Measurements from ENCODE around the gene NARS2.

The NARS2 gene

GRCh38 chr11:78398715-78399114 lies 175.9 kb downstream of the NARS2 start:
- no peaks in the 10 kb centered on the region for H3K79me2 ChIP-seq (ENCODE audit: control insufficient read depth, low read length)
- no peak overlapping the region for H3K4me2 ChIP-seq (ENCODE audit: low read length)
- no peaks in the 10 kb centered on the region for H4K20me1 ChIP-seq (ENCODE audit: control insufficient read depth, insufficient read depth, low read depth, low read length)
- H3K27me3 ChIP-seq (ENCODE audit: control insufficient read depth, low read length): no peaks in the 10 kb centered on the region; the same call in 1 of the 2 replicates
- H3K36me3 ChIP-seq (ENCODE audit: control insufficient read depth, low read length): no peaks in the 10 kb centered on the region
- no peaks in the 10 kb centered on the region for H3F3A ChIP-seq (ENCODE audit: control insufficient read depth, insufficient read depth)
- no peaks in the 10 kb centered on the region for H3K9me2 ChIP-seq (replicated peaks; ENCODE audit: control insufficient read depth, low read length)
- no peak overlapping the region for H3K27ac ChIP-seq (ENCODE audit: low read depth, low read length)
- no peaks in the 10 kb centered on the region for H3K4me1 ChIP-seq (ENCODE audit: control insufficient read depth, low read length)
- no peaks in the 10 kb centered on the region for H3K9me3 ChIP-seq (ENCODE audit: control insufficient read depth, insufficient read depth, low read length)
- H3K4me3 ChIP-seq (ENCODE audit: low read length): no peak overlapping the region
- TF ChIP-seq CTCF (IDR thresholded peaks at IDR 0.05; ENCODE audit: low read depth, low read length, poor library complexity, severe bottlenecking) (no peak), EZH2phosphoT487 (IDR thresholded peaks at IDR 0.05; ENCODE audit: borderline replicate concordance, low read length) (no peak)

DNA sequence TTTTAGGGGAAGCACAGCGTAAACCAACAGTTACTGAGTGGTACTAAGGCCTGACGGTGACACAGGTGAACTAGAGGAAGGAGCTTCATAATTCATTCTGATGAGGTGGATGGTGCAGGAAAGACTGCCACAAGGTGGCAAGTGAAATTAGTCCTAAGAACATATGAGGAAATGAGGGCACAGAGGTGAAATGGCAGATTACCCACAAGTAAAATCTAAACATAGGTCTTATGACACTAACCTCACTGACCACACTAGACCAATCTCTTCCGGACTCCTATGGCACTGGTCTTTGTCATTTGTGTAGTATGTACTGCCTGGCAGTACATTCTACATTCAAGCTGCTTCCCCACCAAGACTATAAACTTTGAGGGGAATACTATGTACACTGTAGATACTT lies 177.3 kb downstream of the NARS2 start:
- no peaks in the 10 kb centered on the region for H3K4me1 ChIP-seq (ENCODE audit: control insufficient read depth, low read length)
- TF ChIP-seq CTCF (IDR thresholded peaks at IDR 0.05; ENCODE audit: low read depth, low read length, poor library complexity, severe bottlenecking): no peak
- no peak for TF ChIP-seq EZH2phosphoT487 (IDR thresholded peaks at IDR 0.05; ENCODE audit: borderline replicate concordance, low read length)
- no peaks in the 10 kb centered on the region for H4K20me1 ChIP-seq (ENCODE audit: control insufficient read depth, insufficient read depth, low read depth, low read length)
- no peak overlapping the region for H3K4me3 ChIP-seq (ENCODE audit: low read length)
- no peaks in the 10 kb centered on the region for H3F3A ChIP-seq (ENCODE audit: control insufficient read depth, insufficient read depth)
- no peak overlapping the region for H3K27ac ChIP-seq (ENCODE audit: low read depth, low read length)
- no peaks in the 10 kb centered on the region for H3K79me2 ChIP-seq (ENCODE audit: control insufficient read depth, low read length)
- H3K27me3 ChIP-seq (ENCODE audit: control insufficient read depth, low read length): no peaks in the 10 kb centered on the region; the same call in 1 of the 2 replicates
- H3K36me3 ChIP-seq (ENCODE audit: control insufficient read depth, low read length): no peaks in the 10 kb centered on the region
- H3K4me2 ChIP-seq (ENCODE audit: low read length): no peak overlapping the region
- H3K9me2 ChIP-seq (replicated peaks; ENCODE audit: control insufficient read depth, low read length): no peaks in the 10 kb centered on the region
- no peaks in the 10 kb centered on the region for H3K9me3 ChIP-seq (ENCODE audit: control insufficient read depth, insufficient read depth, low read length)

DNA sequence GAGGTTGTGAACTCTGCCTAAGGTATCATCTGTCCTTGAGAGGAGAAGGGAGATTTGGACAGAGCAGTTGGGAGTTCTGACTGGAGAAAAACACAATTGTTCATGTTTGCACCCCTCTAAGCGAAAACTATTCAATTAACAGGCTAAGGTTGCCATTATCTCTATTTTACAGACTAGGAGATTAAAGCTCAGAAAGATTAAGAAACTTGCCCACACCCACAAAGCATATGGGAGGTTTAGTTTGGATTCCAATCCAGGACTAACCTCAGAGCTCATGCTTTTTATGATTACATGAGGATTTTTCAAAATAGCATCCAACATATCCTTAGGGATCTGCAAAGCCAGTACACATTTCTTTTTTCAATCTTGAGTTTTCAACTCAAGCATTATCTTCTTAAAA lies 179.1 kb downstream of the NARS2 start:
- no peak for TF ChIP-seq CTCF (IDR thresholded peaks at IDR 0.05; ENCODE audit: low read depth, low read length, poor library complexity, severe bottlenecking)
- TF ChIP-seq EZH2phosphoT487 (IDR thresholded peaks at IDR 0.05; ENCODE audit: borderline replicate concordance, low read length): no peak
- H3K4me1 ChIP-seq (ENCODE audit: control insufficient read depth, low read length): no peaks in the 10 kb centered on the region
- no peaks in the 10 kb centered on the region for H4K20me1 ChIP-seq (ENCODE audit: control insufficient read depth, insufficient read depth, low read depth, low read length)

More for the DNA sequence above, 179.1 kb downstream of the NARS2 start:
- H3K27ac ChIP-seq (ENCODE audit: low read depth, low read length): no peak overlapping the region
- H3K9me3 ChIP-seq (ENCODE audit: control insufficient read depth, insufficient read depth, low read length): no peaks in the 10 kb centered on the region
- no peaks in the 10 kb centered on the region for H3K36me3 ChIP-seq (ENCODE audit: control insufficient read depth, low read length)
- H3K27me3 ChIP-seq (ENCODE audit: control insufficient read depth, low read length): no peaks in the 10 kb centered on the region; the same call in 1 of the 2 replicates
- H3K79me2 ChIP-seq (ENCODE audit: control insufficient read depth, low read length): no peaks in the 10 kb centered on the region
- H3K4me2 ChIP-seq (ENCODE audit: low read length): no peak overlapping the region
- no peaks in the 10 kb centered on the region for H3K9me2 ChIP-seq (replicated peaks; ENCODE audit: control insufficient read depth, low read length)
- no peaks in the 10 kb centered on the region for H3F3A ChIP-seq (ENCODE audit: control insufficient read depth, insufficient read depth)
- no peak overlapping the region for H3K4me3 ChIP-seq (ENCODE audit: low read length)
